ENCODE data around the gene UBE2R2.
"Not testable (repeated sequence)": the region's sequence is repeated elsewhere in the genome, so short reads cannot be mapped to it uniquely, and the experiment has no call there.

The UBE2R2 gene

DNA sequence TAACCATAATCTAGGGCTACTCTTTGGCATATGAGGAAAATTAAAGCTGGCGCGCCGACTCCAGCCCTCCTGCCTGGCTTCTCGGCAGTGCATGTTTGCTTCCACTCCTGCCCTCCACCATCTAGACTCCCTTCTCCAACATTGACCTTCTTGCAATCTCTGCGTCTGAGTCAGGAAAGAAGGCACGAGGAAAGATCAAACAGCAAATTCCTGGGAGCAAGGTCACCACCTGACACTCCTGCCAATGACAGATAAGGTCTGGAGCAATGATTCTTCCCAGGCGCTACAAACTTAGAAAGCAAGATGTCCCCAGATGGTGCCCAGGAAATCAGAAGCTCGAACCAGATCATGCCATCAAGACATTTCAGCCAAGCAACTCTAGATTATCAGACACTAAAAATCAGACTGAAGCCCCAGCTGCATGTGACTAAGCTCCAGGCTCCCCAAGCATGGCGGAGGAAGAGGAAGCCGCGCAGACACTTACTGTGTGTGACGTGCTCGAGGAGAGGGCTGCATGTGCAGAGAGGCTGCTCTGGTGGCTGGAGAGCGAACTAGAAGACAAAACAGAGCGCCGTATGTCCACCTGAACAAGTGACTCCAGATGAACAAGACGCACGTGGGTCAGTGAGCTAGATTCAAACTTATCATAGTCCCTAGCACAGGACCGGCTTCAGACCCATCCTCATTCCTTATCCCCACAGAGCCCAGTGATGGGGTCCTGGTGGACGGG, 115.3 kb downstream of the UBE2R2 start:
- FAIRE-seq (no peak), DNase-seq (ENCODE audit: insufficient read length) (no peak)
- no peak for TF ChIP-seq POLR2AphosphoS5 (IDR thresholded peaks at IDR 0.05; ENCODE audit: low read depth, low read length)
- no peak for TF ChIP-seq POLR2A (IDR thresholded peaks at IDR 0.05; ENCODE audit: low read depth, low read length)
- no peak for TF ChIP-seq TAF1 (IDR thresholded peaks at IDR 0.05; ENCODE audit: borderline replicate concordance, low read depth, low read length)

DNA sequence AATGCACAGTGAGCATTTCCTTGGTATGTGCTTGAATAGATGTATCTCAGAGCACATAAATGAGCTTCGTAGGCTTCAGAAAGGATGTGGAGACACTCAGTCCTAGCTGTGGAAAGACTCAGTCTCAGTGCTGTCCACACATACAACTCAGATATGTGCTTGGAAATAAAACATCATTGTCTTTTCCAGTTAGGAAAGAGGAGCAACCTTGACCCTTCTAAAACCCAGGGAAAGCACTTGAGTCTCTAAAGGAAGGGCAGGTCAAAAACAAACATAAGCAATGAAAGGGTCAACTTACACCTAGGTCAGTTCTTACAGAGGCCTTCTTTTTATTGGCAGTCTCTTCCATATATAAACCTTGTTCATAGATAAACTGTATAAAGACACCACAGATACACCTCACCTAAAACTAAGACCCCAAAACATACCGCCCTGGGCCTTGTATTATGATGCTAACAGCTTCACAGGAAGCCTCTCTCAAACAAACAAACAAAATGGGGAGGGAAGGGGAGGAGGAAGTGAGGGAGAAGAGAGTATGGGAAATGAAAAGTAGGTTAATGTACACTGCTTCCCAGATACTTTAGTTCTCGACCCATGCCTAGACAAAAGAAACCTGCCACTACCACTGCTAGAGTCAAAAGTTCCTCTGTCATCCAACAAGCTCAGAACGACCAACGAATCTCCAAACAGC, 117.4 kb downstream of the UBE2R2 start:
- FAIRE-seq, result no peak

DNA sequence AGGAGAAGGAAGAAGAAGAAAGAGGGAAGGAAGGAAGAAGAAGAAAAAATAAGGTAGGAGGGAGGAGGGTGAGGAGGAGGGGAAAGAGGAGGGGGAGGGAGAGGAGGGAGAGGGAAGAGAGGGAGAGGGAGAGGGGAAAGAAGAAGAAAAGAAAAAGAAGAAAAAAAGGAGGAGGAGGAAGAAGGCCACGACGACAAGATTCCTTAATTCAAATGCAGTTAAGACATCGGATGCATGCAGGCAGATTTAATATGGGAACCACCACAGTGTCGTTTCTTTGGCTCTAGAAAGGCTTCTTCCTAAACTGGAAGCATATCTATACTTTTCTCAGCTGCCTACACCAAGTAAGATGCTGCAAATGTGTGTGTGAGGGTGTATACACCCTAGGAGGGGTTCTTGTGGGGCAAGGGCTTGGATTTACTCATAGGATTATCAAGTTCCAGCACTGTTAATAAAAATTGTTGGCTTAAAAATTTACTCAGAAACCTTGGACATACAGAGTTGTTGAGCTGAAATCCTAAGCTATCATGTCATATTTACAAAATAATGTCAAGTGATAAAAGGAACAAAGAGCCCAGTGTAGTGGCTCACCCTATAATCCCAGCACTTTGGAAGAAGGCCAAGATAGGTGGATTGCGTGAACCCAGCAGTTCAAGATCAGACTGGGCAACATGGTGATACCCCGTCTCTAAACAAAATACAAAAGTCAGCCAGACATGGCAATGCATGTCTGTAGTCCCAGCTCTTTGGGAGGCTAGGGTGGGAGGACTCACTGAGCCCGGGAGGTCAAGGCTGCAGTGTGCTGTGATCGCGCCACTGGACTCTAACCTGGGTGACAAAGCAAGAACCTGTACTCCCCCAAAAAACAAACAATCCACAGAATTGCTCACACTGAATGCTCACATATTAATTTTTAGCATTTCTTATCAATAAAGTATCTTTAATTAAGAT, 123.2 kb downstream of the UBE2R2 start:
- FAIRE-seq (no peak), DNase-seq (ENCODE audit: insufficient read length) (no peak)
- TF ChIP-seq POLR2A (IDR thresholded peaks at IDR 0.05; ENCODE audit: low read depth, low read length), result no peak
- no peak for TF ChIP-seq TAF1 (IDR thresholded peaks at IDR 0.05; ENCODE audit: borderline replicate concordance, low read depth, low read length)
- no peak for TF ChIP-seq POLR2AphosphoS5 (IDR thresholded peaks at IDR 0.05; ENCODE audit: low read depth, low read length)

More for the DNA sequence above, 117.4 kb downstream of the UBE2R2 start:
- no peak for DNase-seq (ENCODE audit: insufficient read length)
- no peak for TF ChIP-seq TAF1 (IDR thresholded peaks at IDR 0.05; ENCODE audit: borderline replicate concordance, low read depth, low read length)
- TF ChIP-seq POLR2A (IDR thresholded peaks at IDR 0.05; ENCODE audit: low read depth, low read length), result no peak
- TF ChIP-seq POLR2AphosphoS5 (IDR thresholded peaks at IDR 0.05; ENCODE audit: low read depth, low read length), result no peak

DNA sequence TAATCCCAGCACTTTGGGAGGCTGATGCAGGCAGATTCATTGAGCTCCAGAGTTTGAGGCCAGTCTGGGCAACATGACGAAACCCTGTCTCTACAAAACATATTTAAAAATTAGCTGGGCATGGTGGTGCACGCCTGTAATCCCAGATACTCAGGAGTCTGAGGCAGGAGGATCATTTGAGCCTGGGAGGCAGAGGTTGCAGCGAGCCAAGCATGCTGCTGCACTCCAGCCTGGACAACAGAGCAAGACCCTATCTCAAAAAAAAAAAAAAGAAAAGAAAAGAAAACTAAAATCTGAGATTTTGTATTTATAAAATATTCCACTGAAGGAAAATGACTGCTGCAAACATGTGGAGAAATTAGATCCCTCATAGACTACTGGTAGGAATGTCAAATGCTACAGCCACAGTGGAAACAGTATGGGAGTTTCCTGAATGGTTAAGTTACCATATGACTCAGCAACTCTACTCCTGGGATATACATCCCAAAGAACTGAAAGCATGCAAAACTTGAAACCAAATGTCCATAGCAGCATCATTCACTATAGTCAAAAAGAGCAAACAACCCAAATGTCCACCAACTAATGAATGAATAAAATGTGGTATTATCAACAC, 125.6 kb downstream of the UBE2R2 start:
- TF ChIP-seq POLR2A (IDR thresholded peaks at IDR 0.05; ENCODE audit: low read depth, low read length) (no peak), TAF1 (IDR thresholded peaks at IDR 0.05; ENCODE audit: borderline replicate concordance, low read depth, low read length) (no peak), POLR2AphosphoS5 (IDR thresholded peaks at IDR 0.05; ENCODE audit: low read depth, low read length) (no peak)
- FAIRE-seq (no peak), DNase-seq (ENCODE audit: insufficient read length) (no peak)

DNA sequence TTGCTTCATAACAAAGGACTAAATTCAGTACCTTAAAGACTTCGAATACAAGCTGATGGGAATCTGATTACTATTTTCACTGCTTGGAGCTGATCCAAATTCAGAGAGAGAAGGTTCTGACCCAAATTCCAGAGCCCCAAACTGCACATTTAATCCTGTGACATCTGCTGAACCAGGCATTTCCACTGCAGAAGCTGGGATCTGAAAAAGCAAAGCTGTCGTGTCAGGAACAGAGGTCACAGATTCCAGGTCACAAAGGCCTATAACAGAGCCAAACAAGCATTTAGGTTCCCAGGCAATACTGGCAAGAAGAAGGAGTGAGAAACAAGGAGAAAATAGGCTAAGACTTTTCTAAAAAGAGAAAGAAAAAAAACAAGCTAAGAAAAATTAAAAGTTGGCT, 126.4 kb downstream of the UBE2R2 start:
- no peak for TF ChIP-seq POLR2AphosphoS5 (IDR thresholded peaks at IDR 0.05; ENCODE audit: low read depth, low read length)
- TF ChIP-seq POLR2A (IDR thresholded peaks at IDR 0.05; ENCODE audit: low read depth, low read length), result no peak
- FAIRE-seq, result no peak
- no peak for DNase-seq (ENCODE audit: insufficient read length)

DNA sequence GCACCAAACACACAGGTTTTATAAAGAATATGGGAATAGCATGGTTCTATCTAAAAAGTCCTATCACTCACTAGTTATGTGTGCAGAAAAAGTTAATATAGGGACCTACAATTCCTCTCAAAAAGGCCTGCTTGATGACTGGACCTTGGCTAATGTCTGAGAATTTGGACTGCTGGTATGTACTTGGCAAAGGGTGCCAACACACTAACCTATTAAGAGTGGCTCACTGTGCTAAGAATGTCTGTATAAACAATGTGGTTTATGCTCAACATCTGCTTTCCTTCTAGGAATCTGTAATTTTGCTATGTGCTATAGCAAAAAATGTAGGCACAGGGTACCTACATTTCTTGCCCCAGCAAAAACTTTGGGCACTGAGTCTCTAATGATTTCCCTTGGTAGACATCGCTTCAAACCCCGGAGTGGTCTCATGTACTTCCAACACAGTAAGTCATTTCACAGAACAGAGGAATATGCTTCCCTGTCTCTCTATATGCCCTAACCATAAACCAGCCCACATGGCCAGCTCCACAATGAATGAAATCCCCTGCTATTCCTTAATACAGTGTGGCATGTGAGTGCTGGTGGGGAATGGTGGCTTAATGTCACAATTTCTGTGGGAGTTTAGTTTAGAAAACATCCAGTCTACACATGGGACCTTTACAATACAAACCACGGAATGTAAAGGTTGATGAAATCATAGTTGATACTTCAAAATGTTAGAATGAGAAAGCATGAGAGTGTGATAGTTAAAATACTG, 130.0 kb downstream of the UBE2R2 start:
- no peak for DNase-seq (ENCODE audit: insufficient read length)
- TF ChIP-seq POLR2AphosphoS5 (IDR thresholded peaks at IDR 0.05; ENCODE audit: low read depth, low read length), result no peak
- no peak for TF ChIP-seq TAF1 (IDR thresholded peaks at IDR 0.05; ENCODE audit: borderline replicate concordance, low read depth, low read length)
- TF ChIP-seq POLR2A (IDR thresholded peaks at IDR 0.05; ENCODE audit: low read depth, low read length), result no peak
- FAIRE-seq, result peak; percentile 9

DNA sequence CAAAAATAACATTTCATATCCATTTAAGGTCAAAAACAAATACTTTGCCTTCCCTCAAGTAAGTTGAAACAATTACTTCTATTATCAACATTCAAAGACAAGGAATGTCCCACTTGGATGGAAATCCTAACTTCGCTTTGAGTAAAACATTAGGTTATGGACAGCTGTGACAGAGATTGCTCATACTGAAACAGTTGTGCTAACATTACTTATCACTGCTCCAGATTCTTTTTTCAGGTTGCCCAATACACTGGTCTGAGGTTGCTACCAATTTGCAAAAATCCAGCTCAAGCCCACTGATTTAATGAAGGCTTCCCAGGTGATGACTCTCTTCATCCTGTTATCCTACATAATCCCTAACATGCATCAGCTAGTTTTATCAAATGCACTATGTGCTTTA, 133.4 kb downstream of the UBE2R2 start:
- FAIRE-seq, result no peak
- DNase-seq (ENCODE audit: insufficient read length), result no peak
- TF ChIP-seq TAF1 (IDR thresholded peaks at IDR 0.05; ENCODE audit: borderline replicate concordance, low read depth, low read length), result no peak
- no peak for TF ChIP-seq POLR2A (IDR thresholded peaks at IDR 0.05; ENCODE audit: low read depth, low read length)

DNA sequence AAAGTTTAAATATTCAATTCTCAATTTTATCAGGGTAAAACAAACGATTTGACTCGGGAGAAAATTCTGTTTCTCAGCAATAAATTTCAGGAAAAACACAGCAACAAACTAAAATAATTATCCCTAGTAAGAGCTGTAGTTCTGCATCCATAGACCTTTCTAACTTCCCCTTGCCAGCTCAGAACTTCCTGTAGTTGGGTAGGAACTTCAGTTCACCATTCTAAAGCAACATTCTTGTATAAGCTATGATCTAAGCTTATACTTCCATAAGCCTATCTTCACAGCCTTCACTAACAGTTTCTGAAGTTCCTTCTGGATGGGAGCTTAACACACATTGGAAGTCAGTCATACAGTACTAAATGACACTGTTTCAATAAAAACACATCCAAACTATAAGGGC, 135.1 kb downstream of the UBE2R2 start:
- peak; percentile 21 for FAIRE-seq
- no peak for DNase-seq (ENCODE audit: insufficient read length)
- TF ChIP-seq TAF1 (IDR thresholded peaks at IDR 0.05; ENCODE audit: borderline replicate concordance, low read depth, low read length), result no peak
- no peak for TF ChIP-seq POLR2A (IDR thresholded peaks at IDR 0.05; ENCODE audit: low read depth, low read length)
- no peak for TF ChIP-seq POLR2AphosphoS5 (IDR thresholded peaks at IDR 0.05; ENCODE audit: low read depth, low read length)

DNA sequence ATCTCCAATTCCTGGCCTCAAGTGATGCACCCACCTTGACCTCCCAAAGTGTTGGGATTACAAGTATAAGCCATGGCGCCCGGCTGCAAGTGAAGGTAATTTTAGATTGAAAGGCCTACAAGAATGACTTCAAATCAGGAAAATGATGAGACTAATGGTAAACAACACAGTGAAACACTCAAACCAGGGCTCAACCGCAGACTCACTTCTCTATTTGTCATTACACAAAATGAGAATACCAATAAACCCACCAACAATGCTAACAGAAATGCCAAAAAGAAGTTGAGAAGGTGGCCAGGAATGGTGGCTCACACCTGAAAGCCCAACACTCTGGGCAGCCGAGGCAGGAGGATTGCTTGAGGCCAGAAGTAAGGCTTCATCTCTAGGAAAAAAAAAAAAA, 139.6 kb downstream of the UBE2R2 start:
- DNase-seq (ENCODE audit: insufficient read length) (no peak), FAIRE-seq (no peak)
- no peak for TF ChIP-seq POLR2A (IDR thresholded peaks at IDR 0.05; ENCODE audit: low read depth, low read length)
- TF ChIP-seq TAF1 (IDR thresholded peaks at IDR 0.05; ENCODE audit: borderline replicate concordance, low read depth, low read length), result no peak
- no peak for TF ChIP-seq POLR2AphosphoS5 (IDR thresholded peaks at IDR 0.05; ENCODE audit: low read depth, low read length)

DNA sequence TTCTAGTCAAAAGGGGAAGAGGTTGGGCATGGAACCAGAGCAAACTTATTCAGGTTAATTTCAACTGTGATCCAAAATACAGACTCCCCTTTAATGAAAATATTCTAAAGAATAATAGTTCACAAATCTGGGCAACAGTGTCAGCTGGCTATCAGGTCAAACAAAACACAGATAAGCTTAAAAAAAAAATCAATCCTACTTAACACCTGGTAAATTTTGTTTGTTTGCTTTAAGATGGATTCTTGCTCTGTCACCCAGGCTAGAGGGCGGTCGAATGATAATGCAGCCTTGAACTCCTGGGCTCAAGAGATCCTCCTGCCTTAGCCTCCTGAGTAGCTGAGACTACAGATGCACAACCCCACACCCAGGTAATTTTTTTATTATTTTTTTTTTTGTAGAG, 142.8 kb downstream of the UBE2R2 start:
- TF ChIP-seq POLR2A (IDR thresholded peaks at IDR 0.05; ENCODE audit: low read depth, low read length) (no peak), TAF1 (IDR thresholded peaks at IDR 0.05; ENCODE audit: borderline replicate concordance, low read depth, low read length) (no peak), POLR2AphosphoS5 (IDR thresholded peaks at IDR 0.05; ENCODE audit: low read depth, low read length) (no peak)
- DNase-seq (ENCODE audit: insufficient read length) (no peak), FAIRE-seq (no peak)

DNA sequence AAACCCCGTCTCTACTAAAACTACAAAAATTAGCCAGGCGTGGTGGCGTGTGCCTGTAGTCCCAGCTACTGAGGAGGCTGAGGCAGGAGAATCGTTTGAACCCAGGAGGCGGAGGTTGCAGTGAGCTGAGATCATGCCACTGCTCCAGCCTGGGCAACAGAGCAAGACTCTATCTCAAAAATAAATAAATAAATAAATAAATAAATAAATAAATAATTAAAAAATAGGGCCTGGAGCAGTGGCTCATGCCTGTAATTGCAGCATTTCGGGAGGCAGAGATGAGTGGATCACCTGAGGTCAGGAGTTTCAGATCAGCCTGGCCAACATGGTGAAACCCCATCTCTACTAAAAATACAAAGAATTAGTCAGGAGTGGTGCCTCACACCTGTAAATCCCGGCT, 145.5 kb downstream of the UBE2R2 start:
- DNase-seq (ENCODE audit: insufficient read length); FAIRE-seq: not testable (repeated sequence)
